ENCODE data around the gene UFD1.

GRCh38 chr22:19478045-19478900 lies 720 bp downstream of the UFD1 start:
- no peak for TF ChIP-seq POLR2A (IDR thresholded peaks at IDR 0.05)
- TF ChIP-seq CTCF (IDR thresholded peaks at IDR 0.05) = no peak
- TF ChIP-seq POLR2AphosphoS5 (IDR thresholded peaks at IDR 0.05) = no peak
- TF ChIP-seq EP300 (IDR thresholded peaks at IDR 0.05; ENCODE audit: low read depth) = no peak
